ENCODE results near the gene ADGRG6. TPM values are rescaled to one million over a fixed set of nuclear protein-coding genes. Genes with fewer than 3 reads are reported as not detected.

The ADGRG6 gene
- total RNA-seq, 1 experiment from 2014 or later = 2.5 TPM

DNA sequence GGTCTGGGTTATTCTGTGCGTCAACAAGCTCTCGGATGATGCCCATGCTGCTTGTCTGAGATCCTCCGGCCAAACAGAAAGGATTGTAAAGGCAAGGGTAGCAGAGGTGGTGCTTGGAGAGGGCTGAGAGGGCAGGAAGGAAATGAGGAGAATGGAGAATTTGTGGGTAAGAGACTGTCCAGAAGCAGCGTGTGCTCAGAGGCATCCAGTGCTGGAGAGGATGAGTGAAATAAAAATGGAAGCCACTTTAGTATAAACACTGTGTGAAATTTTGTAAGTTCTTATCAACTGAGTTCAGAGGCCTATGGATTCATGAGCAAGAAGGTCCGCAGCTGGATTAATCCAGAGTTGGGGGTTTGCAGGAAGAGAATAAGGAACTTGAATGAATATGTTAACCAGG is 59.5 kb downstream of the ADGRG6 start:
- no peaks in the 10 kb centered on the region for H3K27me3 Mint-ChIP-seq (ENCODE audit: low read depth)
- H2BK15ac ChIP-seq (ENCODE audit: low read depth, low read length) = no peak overlapping the region
- TF ChIP-seq, protein P1, sequence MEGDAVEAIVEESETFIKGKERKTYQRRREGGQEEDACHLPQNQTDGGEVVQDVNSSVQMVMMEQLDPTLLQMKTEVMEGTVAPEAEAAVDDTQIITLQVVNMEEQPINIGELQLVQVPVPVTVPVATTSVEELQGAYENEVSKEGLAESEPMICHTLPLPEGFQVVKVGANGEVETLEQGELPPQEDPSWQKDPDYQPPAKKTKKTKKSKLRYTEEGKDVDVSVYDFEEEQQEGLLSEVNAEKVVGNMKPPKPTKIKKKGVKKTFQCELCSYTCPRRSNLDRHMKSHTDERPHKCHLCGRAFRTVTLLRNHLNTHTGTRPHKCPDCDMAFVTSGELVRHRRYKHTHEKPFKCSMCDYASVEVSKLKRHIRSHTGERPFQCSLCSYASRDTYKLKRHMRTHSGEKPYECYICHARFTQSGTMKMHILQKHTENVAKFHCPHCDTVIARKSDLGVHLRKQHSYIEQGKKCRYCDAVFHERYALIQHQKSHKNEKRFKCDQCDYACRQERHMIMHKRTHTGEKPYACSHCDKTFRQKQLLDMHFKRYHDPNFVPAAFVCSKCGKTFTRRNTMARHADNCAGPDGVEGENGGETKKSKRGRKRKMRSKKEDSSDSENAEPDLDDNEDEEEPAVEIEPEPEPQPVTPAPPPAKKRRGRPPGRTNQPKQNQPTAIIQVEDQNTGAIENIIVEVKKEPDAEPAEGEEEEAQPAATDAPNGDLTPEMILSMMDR (conservative IDR thresholded peaks at IDR 0.05) = no peak
- no peaks in the 10 kb centered on the region for H3K79me1 ChIP-seq (ENCODE audit: insufficient read depth, low read depth, low read length, poor library complexity, severe bottlenecking)
- H2BK12ac ChIP-seq (ENCODE audit: insufficient read length, low read depth, low read length) = no peak overlapping the region
- H3K4ac ChIP-seq (ENCODE audit: low read depth, low read length) = no peak overlapping the region
- H3K4me1 ChIP-seq (ENCODE audit: insufficient read depth, low read length) = no peaks in the 10 kb centered on the region; the same call in 1 of the 2 replicates
- no peaks in the 10 kb centered on the region for H3K4me1 Mint-ChIP-seq
- H2BK5ac ChIP-seq (ENCODE audit: insufficient read length, low read length) = no peak overlapping the region
- no peak overlapping the region for H2AFZ ChIP-seq (ENCODE audit: low read length)
- no peak overlapping the region for H2BK120ac ChIP-seq (ENCODE audit: low read depth, low read length, poor library complexity, severe bottlenecking)
- no peak overlapping the region for H2AK5ac ChIP-seq (ENCODE audit: insufficient read length, low read length)
- H3K27ac Mint-ChIP-seq = peak overlapping the region in 1 of 3 experiments; percentile 31; a peak in 1 of 7 replicates
- H3K27ac ChIP-seq (ENCODE audit: insufficient read length, low read depth, low read length) = no peak overlapping the region
- no peak overlapping the region for H3K9ac ChIP-seq (ENCODE audit: extremely low read depth, insufficient read length, low read length)
- H4K20me1 ChIP-seq (ENCODE audit: control insufficient read depth, insufficient read depth, insufficient read length) = no peaks in the 10 kb centered on the region
- H3K4me3 Mint-ChIP-seq = no peak overlapping the region
- H2BK20ac ChIP-seq (ENCODE audit: low read depth, low read length, poor library complexity, severe bottlenecking) = no peak overlapping the region
- no peaks in the 10 kb centered on the region for H3K9me3 Mint-ChIP-seq
- H4K8ac ChIP-seq (replicated peaks; ENCODE audit: insufficient read length, low read depth, low read length) = no peak overlapping the region
- no peak overlapping the region for H3K23ac ChIP-seq (ENCODE audit: insufficient read length, low read depth, low read length)
- no peak overlapping the region for H3K14ac ChIP-seq (ENCODE audit: insufficient read depth, low read length)
- no peak overlapping the region for H3T11ph ChIP-seq (ENCODE audit: low read length)
- no peaks in the 10 kb centered on the region for H3K9me3 ChIP-seq (ENCODE audit: control insufficient read depth, low read depth, low read length)
- no peak overlapping the region for H3K56ac ChIP-seq (ENCODE audit: insufficient read length, low read depth, low read length)
- no peaks in the 10 kb centered on the region for H3K79me2 ChIP-seq (ENCODE audit: insufficient read depth, low read length)
- H3K23me2 ChIP-seq (ENCODE audit: insufficient read length, low read depth, low read length, poor library complexity, severe bottlenecking) = no peaks in the 10 kb centered on the region
- no peak overlapping the region for H4K91ac ChIP-seq (ENCODE audit: insufficient read length, low read depth, low read length)
- no peak overlapping the region for H3K18ac ChIP-seq (ENCODE audit: insufficient read length, low read depth, low read length)
- no peak for DNase-seq
- no peaks in the 10 kb centered on the region for H3K27me3 ChIP-seq (ENCODE audit: insufficient read depth, low read length)
- WGBS (ENCODE audit: extremely low coverage, insufficient read length, low lambda C conversion rate) = no CpG with 5 or more reads among the region's 5 CpGs
- no peaks in the 10 kb centered on the region for H3K36me3 Mint-ChIP-seq (ENCODE audit: insufficient read depth in 1 of 3, low read depth in 3 of 3)
- no peak overlapping the region for H4K5ac ChIP-seq (ENCODE audit: insufficient read length, low read depth, low read length)
- no peak overlapping the region for H3K4me2 ChIP-seq (ENCODE audit: insufficient read depth, insufficient read length, low read length)
